Bronchial epithelial cell (primary cell): Measurements from ENCODE around the gene IGFBP5. TPM values are rescaled to one million over a fixed set of nuclear protein-coding genes. Genes with fewer than 3 reads are reported as not detected.
A peak's percentile ranks its signal among the peaks of the same experiment; 100 is the strongest.

Experiments used
- DNase-seq: peaks from one replicate; pipeline ENCODE4 v3.0.0-alpha.2; 2010; ENCODE audit warnings: low read depth
- FAIRE-seq: peaks from 2 replicates; lab custom pipeline; 2011; peaks lifted over from hg19 to GRCh38; lab: Jason Lieb, UNC
- H3K27me3 ChIP-seq: 2 replicates; pipeline ENCODE4 v1.5.1; 2011; ENCODE audit warnings: low read length; ENCODE audit not compliant: control insufficient read depth, insufficient read depth
- H3K36me3 ChIP-seq: 2 replicates; pipeline ENCODE4 v1.5.1; 2011; ENCODE audit warnings: low read length; ENCODE audit not compliant: control insufficient read depth, insufficient read depth
- H3K4me3 ChIP-seq: 2 replicates; pipeline ENCODE4 v1.5.1; 2011; ENCODE audit warnings: mild to moderate bottlenecking, low read depth, low read length, control low read depth
- total RNA-seq: library from RNA; depleted of rRNA; stranded (reverse); fragments of >200 nt; gene quantifications from 2 replicates; pipeline ENCODE4 v1.2.1, GENCODE V29; 2014
- TF ChIP-seq, protein P1 (sequence below): IDR thresholded peaks from 2 replicates; pipeline ENCODE4 v1.5.1; 2011; ENCODE audit warnings: mild to moderate bottlenecking, moderate library complexity, low read length, control low read depth, inconsistent platforms; ENCODE audit not compliant: insufficient read depth, severe bottlenecking

IGFBP5 gene
- total RNA-seq, 1 donor from 2014 or later: 9.2 TPM

DNA sequence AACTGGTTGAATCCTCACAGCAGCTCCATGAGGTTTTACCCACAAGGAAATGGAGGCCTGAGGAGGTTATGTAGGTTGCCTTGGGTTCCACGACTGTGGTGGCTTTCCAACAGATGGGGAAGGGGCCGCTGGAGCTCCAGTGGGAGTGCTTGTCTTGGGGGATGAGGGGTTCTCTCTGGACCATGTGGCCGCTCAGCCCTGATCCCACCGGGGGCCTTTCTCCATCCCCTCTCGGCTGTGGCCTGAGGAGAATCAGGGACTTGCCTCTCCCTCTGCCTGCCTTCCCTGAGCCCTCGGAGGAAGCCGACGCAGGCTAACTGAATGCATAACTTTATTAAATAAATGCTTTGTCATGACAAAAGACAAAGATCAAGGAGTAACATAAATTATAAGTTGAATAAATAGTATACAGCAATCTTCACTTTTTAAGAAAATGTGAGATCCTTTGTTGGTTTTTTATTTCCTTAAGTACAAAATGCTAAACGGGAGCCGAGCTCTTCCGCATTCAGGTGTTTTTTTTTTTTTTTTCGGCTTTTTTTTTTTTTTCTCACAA, 23.5 kb downstream of the IGFBP5 start:
- FAIRE-seq (no peak), DNase-seq (no peak)
- Histone ChIP-seq H3K36me3 (no peaks in the 10 kb centered on the region), H3K27me3 (peaks cover 1% of the 10 kb centered on the region), H3K4me3 (no peak overlapping the region)
- TF ChIP-seq, protein P1, sequence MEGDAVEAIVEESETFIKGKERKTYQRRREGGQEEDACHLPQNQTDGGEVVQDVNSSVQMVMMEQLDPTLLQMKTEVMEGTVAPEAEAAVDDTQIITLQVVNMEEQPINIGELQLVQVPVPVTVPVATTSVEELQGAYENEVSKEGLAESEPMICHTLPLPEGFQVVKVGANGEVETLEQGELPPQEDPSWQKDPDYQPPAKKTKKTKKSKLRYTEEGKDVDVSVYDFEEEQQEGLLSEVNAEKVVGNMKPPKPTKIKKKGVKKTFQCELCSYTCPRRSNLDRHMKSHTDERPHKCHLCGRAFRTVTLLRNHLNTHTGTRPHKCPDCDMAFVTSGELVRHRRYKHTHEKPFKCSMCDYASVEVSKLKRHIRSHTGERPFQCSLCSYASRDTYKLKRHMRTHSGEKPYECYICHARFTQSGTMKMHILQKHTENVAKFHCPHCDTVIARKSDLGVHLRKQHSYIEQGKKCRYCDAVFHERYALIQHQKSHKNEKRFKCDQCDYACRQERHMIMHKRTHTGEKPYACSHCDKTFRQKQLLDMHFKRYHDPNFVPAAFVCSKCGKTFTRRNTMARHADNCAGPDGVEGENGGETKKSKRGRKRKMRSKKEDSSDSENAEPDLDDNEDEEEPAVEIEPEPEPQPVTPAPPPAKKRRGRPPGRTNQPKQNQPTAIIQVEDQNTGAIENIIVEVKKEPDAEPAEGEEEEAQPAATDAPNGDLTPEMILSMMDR: no peak

DNA sequence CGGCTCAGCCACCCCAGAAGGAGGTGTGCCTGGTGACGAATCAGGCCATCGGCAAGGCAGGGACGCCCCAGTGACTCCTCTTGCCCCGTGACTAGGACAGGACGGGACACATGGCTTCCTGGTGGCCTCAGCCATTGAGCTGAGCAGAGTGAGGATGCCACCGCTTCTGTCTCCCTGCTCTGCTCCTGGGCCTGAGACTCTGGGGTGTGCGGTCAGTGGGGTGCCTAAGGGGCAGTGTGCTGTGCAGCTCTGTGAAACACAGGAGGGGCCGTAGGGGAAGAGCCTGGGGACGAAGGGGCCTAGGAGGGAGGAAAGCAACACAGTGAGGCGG, 24.3 kb downstream of the IGFBP5 start:
- DNase-seq (no peak), FAIRE-seq (no peak)
- Histone ChIP-seq H3K27me3 (peaks cover 1% of the 10 kb centered on the region), H3K4me3 (no peak overlapping the region), H3K36me3 (no peaks in the 10 kb centered on the region)
- TF ChIP-seq, protein P1: no peak

DNA sequence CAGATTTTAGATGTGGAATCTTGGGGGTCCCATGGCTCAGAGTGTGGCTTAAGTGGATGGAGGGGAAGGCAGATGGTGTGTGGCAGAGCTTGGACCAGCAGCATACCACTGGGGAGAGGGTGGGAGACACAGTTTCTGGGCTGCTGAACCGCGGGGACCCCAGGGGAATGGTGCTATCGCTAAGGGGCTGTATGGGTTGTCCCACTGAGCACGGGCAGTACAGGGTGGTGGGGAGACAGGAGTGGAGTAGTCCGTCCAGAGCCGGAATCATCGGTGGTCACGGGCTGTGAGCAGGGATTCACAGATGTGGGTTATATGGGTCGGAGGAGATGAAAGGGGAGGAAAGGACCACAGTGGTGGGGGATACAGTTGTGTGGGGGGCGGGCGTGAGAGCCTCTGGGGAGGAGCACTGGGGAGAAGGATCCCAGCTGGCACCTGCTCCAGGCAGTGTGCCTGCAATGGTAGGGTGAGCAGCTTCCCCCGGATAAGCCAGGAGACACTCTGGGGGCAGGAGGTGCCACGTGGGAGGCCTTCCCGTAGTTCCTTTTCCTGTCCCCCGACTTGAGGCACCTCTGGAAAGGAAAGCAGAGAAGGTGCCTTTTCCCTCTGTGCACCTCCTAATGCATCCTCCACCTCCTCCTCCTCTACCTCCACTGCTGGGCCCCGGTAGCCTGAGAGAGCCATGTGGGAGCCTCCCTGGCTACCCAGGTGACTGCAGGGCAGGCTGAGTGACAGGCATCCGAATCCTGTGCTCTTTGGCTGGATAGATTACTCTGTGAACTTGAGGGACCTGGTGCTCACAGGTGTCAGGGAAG, 24.9 kb downstream of the IGFBP5 start:
- Histone ChIP-seq H3K27me3 (peaks cover 1% of the 10 kb centered on the region), H3K36me3 (no peaks in the 10 kb centered on the region), H3K4me3 (no peak overlapping the region)
- TF ChIP-seq, protein P1: no peak
- FAIRE-seq (no peak), DNase-seq (no peak)

DNA sequence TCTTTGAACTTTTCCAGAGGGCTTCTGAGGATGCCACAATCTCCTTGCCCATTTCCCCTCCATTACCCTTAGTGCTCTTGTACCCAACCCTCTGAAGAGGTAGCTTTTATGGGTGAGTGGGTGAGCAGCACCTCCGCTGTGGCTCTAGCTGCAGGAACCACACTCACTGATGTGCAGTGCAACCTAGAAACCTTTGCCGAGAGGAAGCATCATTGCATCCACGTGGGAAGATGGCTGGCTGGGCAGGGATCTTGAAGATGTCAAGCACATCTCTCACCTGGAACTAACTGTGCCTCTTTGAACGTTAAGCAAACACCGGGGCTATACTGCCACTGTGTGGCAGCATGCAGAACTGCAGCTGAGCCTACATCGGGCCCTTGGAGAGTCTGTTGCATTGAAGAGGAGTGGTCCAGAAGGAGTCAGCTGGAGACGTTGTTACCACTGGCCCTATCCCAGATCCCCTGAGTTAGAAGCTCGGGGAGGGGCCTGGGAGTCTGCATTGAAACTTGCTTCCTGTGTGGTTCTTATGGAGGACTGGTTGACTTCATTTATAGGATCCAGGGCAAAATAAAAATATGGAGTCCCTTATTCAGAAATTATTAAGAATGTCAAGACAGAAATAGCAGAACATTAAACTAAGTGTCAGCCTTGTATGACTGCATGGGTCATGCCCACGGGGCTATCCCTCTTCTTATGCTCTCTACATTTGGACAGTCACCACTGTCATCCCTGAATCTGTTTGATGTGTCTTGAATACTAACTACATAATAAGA, 28.7 kb downstream of the IGFBP5 start:
- no peak overlapping the region for H3K4me3 ChIP-seq
- no peaks in the 10 kb centered on the region for H3K36me3 ChIP-seq
- peak; percentile 97 for FAIRE-seq
- TF ChIP-seq, protein P1: peak; percentile 99
- DNase-seq: peak; percentile 73
- no peaks in the 10 kb centered on the region for H3K27me3 ChIP-seq

DNA sequence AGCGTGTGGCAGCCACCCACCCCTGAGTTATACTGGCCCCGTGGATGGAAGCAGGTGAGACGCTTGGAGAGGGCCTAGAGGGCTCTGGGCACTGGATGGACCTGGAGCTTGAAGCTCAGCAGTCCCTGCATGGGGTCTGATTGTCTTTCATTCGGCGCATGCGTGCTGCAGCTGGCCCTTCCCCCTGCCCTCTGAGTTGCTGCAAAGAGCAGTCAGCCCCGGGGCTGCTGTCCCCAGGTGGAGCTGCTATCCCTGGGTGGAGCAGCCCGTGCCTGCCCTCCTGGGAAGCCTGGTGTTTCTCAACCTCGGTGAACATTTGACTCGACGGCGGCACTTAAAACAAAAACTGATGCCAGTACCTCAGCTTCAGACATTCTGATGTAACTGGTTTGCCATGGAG, 29.6 kb downstream of the IGFBP5 start:
- Histone ChIP-seq H3K4me3 (no peak overlapping the region), H3K27me3 (no peaks in the 10 kb centered on the region), H3K36me3 (peaks cover 1% of the 10 kb centered on the region)
- DNase-seq (peak; percentile 56), FAIRE-seq (no peak)
- TF ChIP-seq, protein P1: no peak
